SK-N-SH (cell line): ENCODE measurements around the gene ZNF197.
"Not testable (repeated sequence)": the region's sequence is repeated elsewhere in the genome, so short reads cannot be mapped to it uniquely, and the experiment has no call there.

Experiments
- EP300 ChIP-seq, 2 experiments: IDR thresholded peaks; 2 replicates each; pipeline versions ENCODE4 v1.4.0 to v1.6.1; 2012; ENCODE audit warnings: borderline replicate concordance in 1 of 2, low read depth in 1 of 2, low read length in 1 of 2
- EZH2phosphoT487 ChIP-seq: fragments of 200-600 bp; sonication (generic); IDR thresholded peaks from 2 replicates; pipeline ENCODE4 v1.6.1; 2017; ENCODE audit warnings: low read depth, mixed run types, mild to moderate bottlenecking, antibody characterized with exemption, moderate library complexity, borderline replicate concordance
- FOXJ3 ChIP-seq: sonication (generic); formaldehyde crosslinking; IDR thresholded peaks from 2 replicates; pipeline ENCODE4 v1.5.1; 2020; ENCODE audit warnings: mild to moderate bottlenecking, missing genetic modification reagents
- JUND ChIP-seq: IDR thresholded peaks from 2 replicates; pipeline ENCODE4 v1.4.0; 2012
- POLR2AphosphoS5 ChIP-seq: IDR thresholded peaks from 2 replicates; pipeline ENCODE4 v1.6.1; 2012; ENCODE audit warnings: low read depth, low read length
- SIN3A ChIP-seq: IDR thresholded peaks from 2 replicates; pipeline ENCODE4 v1.6.1; 2012; ENCODE audit warnings: low read depth, mild to moderate bottlenecking, low read length, moderate library complexity, borderline replicate concordance
- TAF1 ChIP-seq: IDR thresholded peaks from 2 replicates; pipeline ENCODE4 v1.6.1; 2012; ENCODE audit warnings: low read depth, mild to moderate bottlenecking, low read length, moderate library complexity, borderline replicate concordance
- TF ChIP-seq, protein P1 (sequence below): fragments of 200-600 bp; sonication (generic); IDR thresholded peaks from 2 replicates; pipeline ENCODE4 v1.6.1; 2017; ENCODE audit warnings: antibody characterized with exemption, mild to moderate bottlenecking, moderate library complexity
- TF ChIP-seq, protein P2 (sequence below): IDR thresholded peaks from 2 replicates; pipeline ENCODE4 v1.6.1; 2012; ENCODE audit warnings: mild to moderate bottlenecking, low read depth, low read length, moderate library complexity
- TF ChIP-seq, protein P3 (sequence below): IDR thresholded peaks from 2 replicates; pipeline ENCODE4; 2012

DNA sequence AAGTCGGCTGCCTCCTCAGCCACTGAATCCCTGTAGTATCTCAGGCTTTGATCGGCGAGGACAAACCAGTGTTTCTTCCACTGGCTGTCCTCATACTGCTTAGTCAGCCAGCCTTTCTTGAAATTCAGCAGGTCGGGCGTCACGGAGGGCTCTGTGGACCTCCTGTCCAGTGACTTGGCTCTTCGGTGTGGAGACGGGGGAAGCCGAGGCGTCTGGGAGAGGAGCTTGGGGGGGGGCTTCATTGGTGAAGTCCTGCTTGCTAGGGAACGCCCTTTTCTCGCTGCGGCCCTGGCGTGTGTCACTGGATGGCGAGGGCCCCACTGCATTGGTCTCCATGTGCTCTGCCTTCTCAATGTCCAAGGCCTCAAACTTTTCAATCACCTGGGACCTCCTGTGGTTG lies 45.1 kb upstream of the ZNF197 start:
- TF ChIP-seq, protein P1, sequence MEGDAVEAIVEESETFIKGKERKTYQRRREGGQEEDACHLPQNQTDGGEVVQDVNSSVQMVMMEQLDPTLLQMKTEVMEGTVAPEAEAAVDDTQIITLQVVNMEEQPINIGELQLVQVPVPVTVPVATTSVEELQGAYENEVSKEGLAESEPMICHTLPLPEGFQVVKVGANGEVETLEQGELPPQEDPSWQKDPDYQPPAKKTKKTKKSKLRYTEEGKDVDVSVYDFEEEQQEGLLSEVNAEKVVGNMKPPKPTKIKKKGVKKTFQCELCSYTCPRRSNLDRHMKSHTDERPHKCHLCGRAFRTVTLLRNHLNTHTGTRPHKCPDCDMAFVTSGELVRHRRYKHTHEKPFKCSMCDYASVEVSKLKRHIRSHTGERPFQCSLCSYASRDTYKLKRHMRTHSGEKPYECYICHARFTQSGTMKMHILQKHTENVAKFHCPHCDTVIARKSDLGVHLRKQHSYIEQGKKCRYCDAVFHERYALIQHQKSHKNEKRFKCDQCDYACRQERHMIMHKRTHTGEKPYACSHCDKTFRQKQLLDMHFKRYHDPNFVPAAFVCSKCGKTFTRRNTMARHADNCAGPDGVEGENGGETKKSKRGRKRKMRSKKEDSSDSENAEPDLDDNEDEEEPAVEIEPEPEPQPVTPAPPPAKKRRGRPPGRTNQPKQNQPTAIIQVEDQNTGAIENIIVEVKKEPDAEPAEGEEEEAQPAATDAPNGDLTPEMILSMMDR, result not testable (repeated sequence)
- TF ChIP-seq TAF1; EP300 (IDR thresholded peaks at IDR 0.05; ENCODE audit: borderline replicate concordance in 1 of 2, low read depth in 1 of 2, low read length in 1 of 2); POLR2AphosphoS5; SIN3A; FOXJ3; JUND; EZH2phosphoT487: not testable (repeated sequence)
- TF ChIP-seq, protein P2, sequence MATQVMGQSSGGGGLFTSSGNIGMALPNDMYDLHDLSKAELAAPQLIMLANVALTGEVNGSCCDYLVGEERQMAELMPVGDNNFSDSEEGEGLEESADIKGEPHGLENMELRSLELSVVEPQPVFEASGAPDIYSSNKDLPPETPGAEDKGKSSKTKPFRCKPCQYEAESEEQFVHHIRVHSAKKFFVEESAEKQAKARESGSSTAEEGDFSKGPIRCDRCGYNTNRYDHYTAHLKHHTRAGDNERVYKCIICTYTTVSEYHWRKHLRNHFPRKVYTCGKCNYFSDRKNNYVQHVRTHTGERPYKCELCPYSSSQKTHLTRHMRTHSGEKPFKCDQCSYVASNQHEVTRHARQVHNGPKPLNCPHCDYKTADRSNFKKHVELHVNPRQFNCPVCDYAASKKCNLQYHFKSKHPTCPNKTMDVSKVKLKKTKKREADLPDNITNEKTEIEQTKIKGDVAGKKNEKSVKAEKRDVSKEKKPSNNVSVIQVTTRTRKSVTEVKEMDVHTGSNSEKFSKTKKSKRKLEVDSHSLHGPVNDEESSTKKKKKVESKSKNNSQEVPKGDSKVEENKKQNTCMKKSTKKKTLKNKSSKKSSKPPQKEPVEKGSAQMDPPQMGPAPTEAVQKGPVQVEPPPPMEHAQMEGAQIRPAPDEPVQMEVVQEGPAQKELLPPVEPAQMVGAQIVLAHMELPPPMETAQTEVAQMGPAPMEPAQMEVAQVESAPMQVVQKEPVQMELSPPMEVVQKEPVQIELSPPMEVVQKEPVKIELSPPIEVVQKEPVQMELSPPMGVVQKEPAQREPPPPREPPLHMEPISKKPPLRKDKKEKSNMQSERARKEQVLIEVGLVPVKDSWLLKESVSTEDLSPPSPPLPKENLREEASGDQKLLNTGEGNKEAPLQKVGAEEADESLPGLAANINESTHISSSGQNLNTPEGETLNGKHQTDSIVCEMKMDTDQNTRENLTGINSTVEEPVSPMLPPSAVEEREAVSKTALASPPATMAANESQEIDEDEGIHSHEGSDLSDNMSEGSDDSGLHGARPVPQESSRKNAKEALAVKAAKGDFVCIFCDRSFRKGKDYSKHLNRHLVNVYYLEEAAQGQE, result not testable (repeated sequence)
- TF ChIP-seq, protein P3, sequence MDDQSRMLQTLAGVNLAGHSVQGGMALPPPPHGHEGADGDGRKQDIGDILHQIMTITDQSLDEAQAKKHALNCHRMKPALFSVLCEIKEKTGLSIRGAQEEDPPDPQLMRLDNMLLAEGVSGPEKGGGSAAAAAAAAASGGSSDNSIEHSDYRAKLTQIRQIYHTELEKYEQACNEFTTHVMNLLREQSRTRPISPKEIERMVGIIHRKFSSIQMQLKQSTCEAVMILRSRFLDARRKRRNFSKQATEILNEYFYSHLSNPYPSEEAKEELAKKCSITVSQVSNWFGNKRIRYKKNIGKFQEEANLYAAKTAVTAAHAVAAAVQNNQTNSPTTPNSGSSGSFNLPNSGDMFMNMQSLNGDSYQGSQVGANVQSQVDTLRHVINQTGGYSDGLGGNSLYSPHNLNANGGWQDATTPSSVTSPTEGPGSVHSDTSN, result not testable (repeated sequence)
